GM21390 (cell line): Measurements from ENCODE around the gene C11orf97.
A peak's percentile ranks its signal among the peaks of the same experiment; 100 is the strongest.

ENCODE experiments used
- ATAC-seq: cut with Tn5 transposase; IDR thresholded peaks from one replicate; pipeline ENCODE4 v1.9.1; 2021; ENCODE audit not compliant: unreplicated experiment

C11orf97 gene

GRCh38 chr11:94524341-94524740, 12.1 kb downstream of the C11orf97 start:
- ATAC-seq = no peak

- no peak for ATAC-seq
Observed at GRCh38 chr11:94525546-94526324, 13.5 kb downstream of the C11orf97 start.

- no peak for ATAC-seq
Observed at GRCh38 chr11:94526645-94527438, 14.6 kb downstream of the C11orf97 start.

GRCh38 chr11:94528551-94528950, 16.3 kb downstream of the C11orf97 start:
- no peak for ATAC-seq

- no peak for ATAC-seq
Observed at GRCh38 chr11:94532211-94532610, 19.9 kb downstream of the C11orf97 start.

- ATAC-seq = no peak
Observed at GRCh38 chr11:94533206-94533605, 20.9 kb downstream of the C11orf97 start.

- no peak for ATAC-seq
Observed at GRCh38 chr11:94533696-94534630, 21.7 kb downstream of the C11orf97 start.

- no peak for ATAC-seq
Observed at GRCh38 chr11:94536386-94536785, 24.1 kb downstream of the C11orf97 start.

GRCh38 chr11:94537031-94537600, 24.9 kb downstream of the C11orf97 start:
- ATAC-seq = no peak

- no peak for ATAC-seq
Observed at GRCh38 chr11:94539420-94539819, 27.2 kb downstream of the C11orf97 start.

- peak; percentile 81 for ATAC-seq
Observed at GRCh38 chr11:94543695-94544645, 31.7 kb downstream of the C11orf97 start, which contains the start of gene FUT4. FUT4 (plus strand) TSS chr11:94543921; CDS start chr11:94544134, 213 bp downstream.

GRCh38 chr11:94544646-94545263, 32.5 kb downstream of the C11orf97 start:
- ATAC-seq = no peak

GRCh38 chr11:94545264-94546161, 33.3 kb downstream of the C11orf97 start:
- ATAC-seq = no peak

- ATAC-seq = no peak
Observed at GRCh38 chr11:94546162-94546470, 33.9 kb downstream of the C11orf97 start.

- ATAC-seq = no peak
Observed at GRCh38 chr11:94546886-94547285, 34.6 kb downstream of the C11orf97 start.

- ATAC-seq = no peak
Observed at GRCh38 chr11:94549146-94549545, 36.9 kb downstream of the C11orf97 start.

GRCh38 chr11:94550513-94550912, 38.3 kb downstream of the C11orf97 start:
- ATAC-seq = no peak

GRCh38 chr11:94553938-94554337, 41.7 kb downstream of the C11orf97 start:
- ATAC-seq = no peak
